H9 (cell line): ENCODE measurements around the gene DUS1L. TPM values are rescaled to one million over a fixed set of nuclear protein-coding genes. Genes with fewer than 3 reads are reported as not detected.

ENCODE experiments used
- DNase-seq: peaks from one replicate; pipeline ENCODE4 v3.0.0-alpha.2; 2017
- H2AFZ ChIP-seq: one replicate; pipeline ENCODE4 v1.6.1; 2013; ENCODE audit warnings: mild to moderate bottlenecking, low read length, control low read depth, moderate library complexity
- H2AK5ac ChIP-seq: 2 replicates; pipeline ENCODE4 v1.6.1; 2013; ENCODE audit warnings: low read length, control low read depth, mixed read lengths; ENCODE audit not compliant: insufficient read length
- H2BK120ac ChIP-seq: one replicate; pipeline ENCODE4 v1.6.1; 2013; ENCODE audit warnings: low read depth, mild to moderate bottlenecking, low read length, control low read depth, inconsistent platforms; ENCODE audit not compliant: poor library complexity, severe bottlenecking
- H2BK12ac ChIP-seq: 2 replicates; pipeline ENCODE4 v1.6.1; 2013; ENCODE audit warnings: low read length, control low read depth, mixed read lengths, low read depth; ENCODE audit not compliant: insufficient read length
- H2BK15ac ChIP-seq: 2 replicates; pipeline ENCODE4 v1.6.1; 2013; ENCODE audit warnings: low read depth, low read length, control low read depth
- H2BK20ac ChIP-seq: one replicate; pipeline ENCODE4 v1.6.1; 2013; ENCODE audit warnings: low read depth, mild to moderate bottlenecking, low read length, control low read depth, inconsistent platforms; ENCODE audit not compliant: poor library complexity, severe bottlenecking
- H2BK5ac ChIP-seq: 2 replicates; pipeline ENCODE4 v1.6.1; 2013; ENCODE audit warnings: low read length, control low read depth, mixed read lengths; ENCODE audit not compliant: insufficient read length
- H3K14ac ChIP-seq: 2 replicates; pipeline ENCODE4 v1.6.1; 2013; ENCODE audit warnings: low read length, control low read depth; ENCODE audit not compliant: insufficient read depth
- H3K18ac ChIP-seq: 2 replicates; pipeline ENCODE4 v1.6.1; 2013; ENCODE audit warnings: low read depth, mild to moderate bottlenecking, mixed read lengths, low read length, control low read depth; ENCODE audit not compliant: insufficient read length
- H3K23ac ChIP-seq: 2 replicates; pipeline ENCODE4 v1.6.1; 2013; ENCODE audit warnings: low read length, control low read depth, mixed read lengths, low read depth; ENCODE audit not compliant: insufficient read length
- H3K23me2 ChIP-seq: 2 replicates; pipeline ENCODE4 v1.6.1; 2013; ENCODE audit warnings: low read depth, mild to moderate bottlenecking, mixed read lengths, low read length, control low read depth; ENCODE audit not compliant: insufficient read length, poor library complexity, severe bottlenecking
- H3K27ac ChIP-seq: 2 replicates; pipeline ENCODE4 v1.5.1; 2013; ENCODE audit warnings: low read length, control low read depth, mixed read lengths, low read depth; ENCODE audit not compliant: insufficient read length
- H3K27me3 ChIP-seq: 2 replicates; pipeline ENCODE4 v1.6.1; 2013; ENCODE audit warnings: low read length, control low read depth, inconsistent platforms; ENCODE audit not compliant: insufficient read depth
- H3K4ac ChIP-seq: 2 replicates; pipeline ENCODE4 v1.6.1; 2013; ENCODE audit warnings: low read depth, mild to moderate bottlenecking, control low read depth, inconsistent platforms, low read length, moderate library complexity
- H3K4me1 ChIP-seq: 2 replicates; pipeline ENCODE4 v1.6.1; 2013; ENCODE audit warnings: low read length, control low read depth, inconsistent platforms; ENCODE audit not compliant: insufficient read depth
- H3K4me2 ChIP-seq: 2 replicates; pipeline ENCODE4 v1.6.1; 2013; ENCODE audit warnings: low read length, control low read depth, mixed read lengths; ENCODE audit not compliant: insufficient read length, insufficient read depth
- H3K56ac ChIP-seq: 2 replicates; pipeline ENCODE4 v1.6.1; 2013; ENCODE audit warnings: low read depth, mild to moderate bottlenecking, mixed read lengths, low read length, control low read depth; ENCODE audit not compliant: insufficient read length
- H3K79me1 ChIP-seq: 2 replicates; pipeline ENCODE4 v1.6.1; 2013; ENCODE audit warnings: low read depth, mild to moderate bottlenecking, moderate library complexity, low read length, control low read depth, inconsistent platforms; ENCODE audit not compliant: insufficient read depth, poor library complexity, severe bottlenecking
- H3K79me2 ChIP-seq: 2 replicates; pipeline ENCODE4 v1.6.1; 2013; ENCODE audit warnings: low read length, control low read depth, inconsistent platforms; ENCODE audit not compliant: insufficient read depth
- H3K9ac ChIP-seq: 2 replicates; pipeline ENCODE4 v1.6.1; 2013; ENCODE audit warnings: low read length, control low read depth, mixed read lengths; ENCODE audit not compliant: insufficient read length; ENCODE audit errors: extremely low read depth
- H3K9me3 ChIP-seq: one replicate; pipeline ENCODE4 v1.6.1; 2013; ENCODE audit warnings: low read depth, low read length, inconsistent platforms; ENCODE audit not compliant: control insufficient read depth
- H3T11ph ChIP-seq: one replicate; pipeline ENCODE4 v1.6.1; 2013; ENCODE audit warnings: mild to moderate bottlenecking, low read length, control low read depth, inconsistent platforms
- H4K20me1 ChIP-seq: one replicate; pipeline ENCODE4 v1.6.1; 2013; ENCODE audit not compliant: control insufficient read depth, insufficient read length, insufficient read depth
- H4K5ac ChIP-seq: 2 replicates; pipeline ENCODE4 v1.6.1; 2013; ENCODE audit warnings: low read depth, mild to moderate bottlenecking, mixed read lengths, low read length, control low read depth; ENCODE audit not compliant: insufficient read length
- H4K8ac ChIP-seq: replicated peaks from 2 replicates; pipeline ENCODE4 v1.6.1; 2013; ENCODE audit warnings: low read length, control low read depth, mixed read lengths, low read depth; ENCODE audit not compliant: insufficient read length
- H4K91ac ChIP-seq: 2 replicates; pipeline ENCODE4 v1.6.1; 2013; ENCODE audit warnings: low read depth, mild to moderate bottlenecking, moderate library complexity, mixed read lengths, low read length, control low read depth; ENCODE audit not compliant: insufficient read length
- H3K27ac Mint-ChIP-seq, 3 experiments: 2 replicates in 2 of 3; 3 replicates in 1 of 3; pipeline ENCODE4 v1.8.0; 2020 to 2021; ENCODE audit warnings: mixed read lengths in 3 of 3, mild to moderate bottlenecking in 1 of 3, moderate library complexity in 1 of 3
- H3K27me3 Mint-ChIP-seq: 2 replicates; pipeline ENCODE4 v1.8.0; 2021; ENCODE audit warnings: low read depth, mild to moderate bottlenecking, moderate library complexity, mixed read lengths
- H3K36me3 Mint-ChIP-seq, 3 experiments: 2 replicates in 2 of 3; 3 replicates in 1 of 3; pipeline ENCODE4 v1.8.0; 2020 to 2021; ENCODE audit warnings: low read depth in 3 of 3, mixed read lengths in 3 of 3; ENCODE audit not compliant: insufficient read depth in 1 of 3
- H3K4me1 Mint-ChIP-seq, 2 experiments: 2 replicates each; pipeline ENCODE4 v1.8.0; 2020; ENCODE audit warnings: mixed read lengths in 2 of 2
- H3K4me3 Mint-ChIP-seq, 2 experiments: 2 replicates in 1 of 2; 3 replicates in 1 of 2; pipeline ENCODE4 v1.8.0; 2020 to 2021; ENCODE audit warnings: mild to moderate bottlenecking in 2 of 2, mixed read lengths in 2 of 2, moderate library complexity in 1 of 2
- H3K9me3 Mint-ChIP-seq, 2 experiments: 2 replicates in 1 of 2; 3 replicates in 1 of 2; pipeline ENCODE4 v1.8.0; 2020; ENCODE audit warnings: mild to moderate bottlenecking in 2 of 2, mixed read lengths in 2 of 2, moderate library complexity in 1 of 2
- WGBS: extraction: QIAGEN DNeasy Blood & Tissue Kit; methylation state at CpG from one replicate; pipeline ENCODE4 v1.1.7; 2013; ENCODE audit warnings: missing lambda C conversion rate, low lambda C conversion rate, mixed read lengths; ENCODE audit not compliant: insufficient read length; ENCODE audit errors: extremely low coverage; 5-methylcytosine and 5-hydroxymethylcytosine counted together
- total RNA-seq: library from RNA; stranded (reverse); gene quantifications from 2 replicates; pipeline ENCODE4 v1.2.1, GENCODE V29; 2021
- TF ChIP-seq, protein P1 (sequence below): fragments of 200-600 bp; sonication (generic); conservative IDR thresholded peaks from 3 replicates; pipeline ENCODE4 v1.8.0; 2021; ENCODE audit warnings: antibody characterized with exemption, mild to moderate bottlenecking

Gene DUS1L
- total RNA-seq, 1 experiment from 2014 or later = 103 TPM

DNA sequence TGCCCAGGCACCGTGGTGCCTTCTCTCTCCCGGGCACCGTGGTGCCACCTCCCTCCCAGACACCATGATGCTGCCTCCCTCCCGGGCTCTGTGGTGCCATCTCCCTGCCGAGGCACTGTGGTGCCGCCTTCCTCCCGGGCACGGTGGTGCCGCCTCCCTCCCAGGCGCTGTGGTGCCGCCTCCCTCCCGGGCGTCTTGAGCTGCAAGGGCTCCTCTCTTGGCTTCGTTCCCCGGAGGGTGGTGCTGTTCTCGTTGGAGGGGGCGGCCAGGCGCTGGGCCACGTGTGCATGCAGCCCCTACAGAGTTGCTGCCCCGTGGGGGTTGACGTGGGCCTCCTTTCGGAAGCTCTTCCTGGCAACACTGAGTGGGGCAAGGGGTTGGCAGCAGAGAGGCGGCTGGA is 51.2 kb downstream of the DUS1L start:
- WGBS = no CpG with 5 or more reads among the region's 23 CpGs
- Histone ChIP-seq H2BK20ac (no peak overlapping the region), H3K9me3 (no peaks in the 10 kb centered on the region), H2AK5ac (no peak overlapping the region), H3K23me2 (no peaks in the 10 kb centered on the region), H2BK15ac (no peak overlapping the region), H3K4me2 (no peak overlapping the region), H3K4me1 (no peaks in the 10 kb centered on the region), H2BK12ac (no peak overlapping the region), H3K27me3 (no peaks in the 10 kb centered on the region), H2BK120ac (no peak overlapping the region), H3K56ac (no peak overlapping the region), H2BK5ac (no peak overlapping the region), H3K9ac (no peak overlapping the region), H3K18ac (no peak overlapping the region), H4K5ac (no peak overlapping the region), H4K91ac (no peak overlapping the region), H2AFZ (no peak overlapping the region), H3K79me1 (no peaks in the 10 kb centered on the region), H4K20me1 (no peaks in the 10 kb centered on the region), H3T11ph (no peak overlapping the region), H3K4ac (no peak overlapping the region), H3K23ac (no peak overlapping the region), H3K79me2 (no peaks in the 10 kb centered on the region), H3K27ac (no peak overlapping the region), H4K8ac (no peak overlapping the region), H3K14ac (no peak overlapping the region)
- Mint-ChIP-seq H3K36me3 (peaks cover 2 to 8% (median 3%) of the 10 kb centered on the region in 3 experiments; a peak in 4 of 7 replicates), H3K4me3 (no peak overlapping the region), H3K9me3 (no peaks in the 10 kb centered on the region), H3K27ac (no peak overlapping the region), H3K27me3 (no peaks in the 10 kb centered on the region; the same call in 1 of the 2 replicates), H3K4me1 (0 out of 4 replicates have a peak, but pooled peaks cover 0 to 2% of the 10 kb centered on the region in 2 experiments)
- TF ChIP-seq, protein P1, sequence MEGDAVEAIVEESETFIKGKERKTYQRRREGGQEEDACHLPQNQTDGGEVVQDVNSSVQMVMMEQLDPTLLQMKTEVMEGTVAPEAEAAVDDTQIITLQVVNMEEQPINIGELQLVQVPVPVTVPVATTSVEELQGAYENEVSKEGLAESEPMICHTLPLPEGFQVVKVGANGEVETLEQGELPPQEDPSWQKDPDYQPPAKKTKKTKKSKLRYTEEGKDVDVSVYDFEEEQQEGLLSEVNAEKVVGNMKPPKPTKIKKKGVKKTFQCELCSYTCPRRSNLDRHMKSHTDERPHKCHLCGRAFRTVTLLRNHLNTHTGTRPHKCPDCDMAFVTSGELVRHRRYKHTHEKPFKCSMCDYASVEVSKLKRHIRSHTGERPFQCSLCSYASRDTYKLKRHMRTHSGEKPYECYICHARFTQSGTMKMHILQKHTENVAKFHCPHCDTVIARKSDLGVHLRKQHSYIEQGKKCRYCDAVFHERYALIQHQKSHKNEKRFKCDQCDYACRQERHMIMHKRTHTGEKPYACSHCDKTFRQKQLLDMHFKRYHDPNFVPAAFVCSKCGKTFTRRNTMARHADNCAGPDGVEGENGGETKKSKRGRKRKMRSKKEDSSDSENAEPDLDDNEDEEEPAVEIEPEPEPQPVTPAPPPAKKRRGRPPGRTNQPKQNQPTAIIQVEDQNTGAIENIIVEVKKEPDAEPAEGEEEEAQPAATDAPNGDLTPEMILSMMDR = no peak
- no peak for DNase-seq
